Measurements from ENCODE around the gene MICOS13.
"Not testable (repeated sequence)": the region's sequence is repeated elsewhere in the genome, so short reads cannot be mapped to it uniquely, and the experiment has no call there.

Gene MICOS13

GRCh38 chr19:5680437-5681368 lies at the start of gene MICOS13, which contains the start of gene HSD11B1L:
Gene MICOS13 (minus strand): TSS chr19:5680516. CDS start chr19:5680486, 30 bp downstream.
Gene HSD11B1L (plus strand): TSS chr19:5681027. CDS start chr19:5684833, 3,806 bp downstream.
- peak; percentile 92 for DNase-seq

- DNase-seq, result no peak
Observed at GRCh38 chr19:5727453-5728050, 47.2 kb upstream of the MICOS13 start.

DNA sequence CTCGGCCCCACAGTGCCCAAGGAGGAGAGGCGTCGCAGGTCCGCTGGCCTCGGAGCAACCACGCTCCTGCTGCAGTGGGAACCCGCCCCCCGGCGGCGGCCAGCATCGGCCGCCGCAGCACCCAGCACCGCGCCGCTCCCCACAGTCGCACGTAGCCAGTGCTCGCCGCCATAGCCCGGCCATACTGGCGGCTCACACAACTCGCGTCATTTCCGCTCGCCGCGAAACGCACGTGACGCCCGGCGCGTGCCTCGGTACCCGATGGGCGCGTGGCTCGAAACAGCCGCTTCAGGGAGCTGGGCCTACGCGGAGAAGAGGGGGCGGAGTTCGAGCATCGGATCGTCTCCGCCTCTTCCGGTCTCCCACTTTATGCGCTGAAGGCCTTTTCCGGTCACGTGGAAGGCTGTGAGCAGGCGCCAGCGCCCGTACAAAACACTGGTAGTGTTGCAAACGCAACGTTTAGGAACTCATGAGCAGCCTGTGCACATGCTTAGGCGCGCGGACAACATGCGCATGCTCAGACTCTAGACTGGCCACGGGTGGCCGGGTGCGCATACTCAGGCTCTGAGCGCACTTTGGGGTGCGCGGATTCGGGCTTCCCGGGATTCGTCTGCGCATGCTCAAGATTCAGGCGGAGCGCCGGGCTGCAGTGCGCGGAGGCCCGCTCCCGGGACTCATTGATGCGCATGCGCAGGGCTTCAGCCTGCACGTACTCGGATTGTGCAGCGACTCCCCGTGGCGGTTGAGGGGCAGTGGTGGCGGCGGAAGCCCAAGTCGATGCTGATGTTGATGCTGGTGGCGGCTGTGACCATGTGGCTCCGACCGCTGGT lies 39.9 kb upstream of the MICOS13 start, which contains the start of the genes CATSPERD and LONP1:
CATSPERD (plus strand) TSS at position 677 of the 830 bp plus-strand sequence; CDS start at position 778, 101 bp downstream.
LONP1 (minus strand) TSS at position 186 of the 830 bp plus-strand sequence; CDS start at position 172, 14 bp downstream.
- peak; percentile 90 for DNase-seq

DNA sequence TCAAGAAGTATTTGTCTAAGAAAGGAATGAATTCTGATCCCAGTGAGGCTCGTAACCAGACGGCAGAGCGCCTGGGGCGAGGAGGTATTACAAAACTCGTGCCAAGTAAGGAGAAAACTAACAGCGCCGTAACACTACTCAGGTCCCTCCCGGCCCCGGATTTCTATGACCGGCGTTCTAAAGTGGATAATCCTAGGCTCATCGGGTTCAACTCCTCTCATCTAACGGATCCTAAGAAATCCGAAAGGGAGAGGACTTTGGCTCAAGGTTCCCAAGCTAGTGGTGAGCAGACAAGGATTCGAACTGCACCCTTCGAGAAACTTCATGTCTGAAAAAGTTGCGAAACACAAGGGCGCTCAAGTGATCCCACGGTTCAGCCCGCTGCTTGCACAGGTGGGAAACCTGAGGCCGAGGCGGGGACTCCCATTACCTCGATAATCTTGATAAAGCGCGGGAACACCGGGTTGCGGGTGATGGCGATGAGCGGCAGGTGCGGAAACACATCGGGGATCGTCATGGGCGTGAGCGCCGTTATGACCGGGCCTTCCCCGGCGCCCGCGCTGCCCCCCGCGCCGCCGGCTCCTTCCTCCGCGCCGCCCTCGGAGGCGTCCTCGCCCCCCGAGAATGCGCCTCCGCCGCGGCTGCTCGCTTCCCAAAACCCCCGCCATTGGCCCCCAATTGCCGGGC lies 39.1 kb upstream of the MICOS13 start:
- no peak for DNase-seq

DNA sequence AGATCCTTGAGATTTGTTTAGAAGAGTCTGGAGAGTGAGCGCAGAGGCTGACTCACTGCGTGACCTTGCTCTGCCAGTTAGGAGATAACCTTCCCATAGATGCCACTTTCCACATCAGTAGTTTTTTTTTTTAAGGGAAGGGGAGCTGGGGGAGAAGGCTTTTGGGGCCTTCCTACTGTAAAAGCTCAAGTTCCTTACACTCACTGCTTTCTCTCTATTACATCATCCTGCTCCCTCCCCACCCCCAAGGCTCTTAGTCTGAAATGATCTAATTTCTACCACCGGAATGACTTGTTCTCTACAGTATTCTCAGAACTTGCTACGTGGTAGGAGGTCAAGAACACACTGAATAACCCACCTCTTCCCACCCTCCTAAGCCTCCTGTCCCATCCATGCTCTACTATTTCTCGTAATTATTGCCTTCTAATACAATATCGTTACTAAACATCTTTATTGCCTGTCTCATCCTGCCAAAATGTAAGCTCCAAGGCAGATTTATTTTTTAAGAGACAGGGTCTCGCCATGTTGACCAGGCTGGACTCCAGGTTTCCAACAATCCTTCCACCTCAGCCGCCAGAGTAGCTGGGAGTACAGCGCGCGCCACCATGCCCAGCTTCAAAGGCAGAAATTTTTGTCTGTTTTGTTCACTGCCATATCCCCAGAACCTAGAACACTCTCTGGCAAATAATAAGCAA lies 38.4 kb upstream of the MICOS13 start:
- peak; percentile 71 for DNase-seq

- DNase-seq, result no peak
Observed at GRCh38 chr19:5718037-5718578, 37.8 kb upstream of the MICOS13 start.

GRCh38 chr19:5717215-5717935 lies 37.1 kb upstream of the MICOS13 start:
- DNase-seq, result no peak

DNA sequence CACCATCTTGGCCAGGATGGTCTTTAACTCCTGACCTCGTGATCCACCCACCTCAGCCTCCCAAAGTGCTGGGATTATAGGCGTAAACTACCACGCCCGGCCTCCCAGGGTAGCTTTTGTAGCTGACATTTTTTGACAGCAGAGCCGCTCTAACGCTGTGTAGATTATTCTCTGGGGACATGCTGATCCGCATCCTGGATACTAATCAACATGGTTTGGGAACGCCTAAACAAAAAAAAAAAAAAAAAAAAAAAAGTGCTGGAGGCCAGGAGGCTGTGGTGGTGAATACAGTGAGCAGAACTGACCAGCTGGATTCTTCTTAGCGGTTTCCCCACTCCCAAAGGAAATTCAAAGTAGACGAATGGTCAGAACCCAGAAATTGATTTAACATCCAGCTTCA lies 34.5 kb upstream of the MICOS13 start:
- DNase-seq, result no peak

DNA sequence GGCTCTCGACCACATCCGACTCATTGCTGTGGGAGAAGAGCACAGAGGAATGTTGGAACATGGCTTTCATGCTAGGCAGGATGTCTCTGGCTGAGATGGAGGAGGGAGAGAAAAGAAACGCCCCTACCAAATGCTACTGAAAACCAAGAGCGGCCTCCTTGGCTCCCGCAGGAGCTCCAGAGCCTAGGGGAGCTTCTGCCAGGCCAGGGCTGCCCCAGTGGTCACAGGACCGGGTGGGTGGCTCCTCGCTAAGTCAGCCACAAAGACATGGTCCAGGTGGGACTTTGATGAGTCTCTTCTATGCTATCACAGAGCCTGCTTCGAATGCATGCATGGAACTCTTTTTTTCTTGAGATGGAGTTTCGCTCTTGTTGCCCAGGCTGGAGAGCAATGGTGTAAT lies 32.9 kb upstream of the MICOS13 start:
- DNase-seq, result no peak

- no peak for DNase-seq
Observed at GRCh38 chr19:5711713-5712161, 31.4 kb upstream of the MICOS13 start.

DNA sequence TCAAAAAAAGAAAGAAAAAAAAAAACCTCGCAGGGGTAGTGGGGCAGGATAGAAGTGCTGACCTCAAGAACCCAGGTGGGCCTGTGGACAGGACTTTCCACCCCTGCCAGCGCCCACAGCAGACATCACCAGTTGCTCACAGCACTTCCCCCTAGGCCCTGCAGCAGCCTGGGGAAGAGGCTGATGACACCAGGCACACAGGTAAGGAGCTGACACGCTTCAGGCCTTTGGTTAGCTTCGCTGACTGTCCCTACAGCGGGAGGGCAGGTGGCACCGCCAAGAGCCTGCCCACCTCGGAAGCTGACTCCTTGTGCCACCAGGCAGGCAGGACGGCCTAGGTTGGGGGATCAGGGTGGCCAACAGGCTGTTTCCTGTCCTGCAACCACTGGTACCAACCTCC lies 30.7 kb upstream of the MICOS13 start:
- no peak for DNase-seq

DNA sequence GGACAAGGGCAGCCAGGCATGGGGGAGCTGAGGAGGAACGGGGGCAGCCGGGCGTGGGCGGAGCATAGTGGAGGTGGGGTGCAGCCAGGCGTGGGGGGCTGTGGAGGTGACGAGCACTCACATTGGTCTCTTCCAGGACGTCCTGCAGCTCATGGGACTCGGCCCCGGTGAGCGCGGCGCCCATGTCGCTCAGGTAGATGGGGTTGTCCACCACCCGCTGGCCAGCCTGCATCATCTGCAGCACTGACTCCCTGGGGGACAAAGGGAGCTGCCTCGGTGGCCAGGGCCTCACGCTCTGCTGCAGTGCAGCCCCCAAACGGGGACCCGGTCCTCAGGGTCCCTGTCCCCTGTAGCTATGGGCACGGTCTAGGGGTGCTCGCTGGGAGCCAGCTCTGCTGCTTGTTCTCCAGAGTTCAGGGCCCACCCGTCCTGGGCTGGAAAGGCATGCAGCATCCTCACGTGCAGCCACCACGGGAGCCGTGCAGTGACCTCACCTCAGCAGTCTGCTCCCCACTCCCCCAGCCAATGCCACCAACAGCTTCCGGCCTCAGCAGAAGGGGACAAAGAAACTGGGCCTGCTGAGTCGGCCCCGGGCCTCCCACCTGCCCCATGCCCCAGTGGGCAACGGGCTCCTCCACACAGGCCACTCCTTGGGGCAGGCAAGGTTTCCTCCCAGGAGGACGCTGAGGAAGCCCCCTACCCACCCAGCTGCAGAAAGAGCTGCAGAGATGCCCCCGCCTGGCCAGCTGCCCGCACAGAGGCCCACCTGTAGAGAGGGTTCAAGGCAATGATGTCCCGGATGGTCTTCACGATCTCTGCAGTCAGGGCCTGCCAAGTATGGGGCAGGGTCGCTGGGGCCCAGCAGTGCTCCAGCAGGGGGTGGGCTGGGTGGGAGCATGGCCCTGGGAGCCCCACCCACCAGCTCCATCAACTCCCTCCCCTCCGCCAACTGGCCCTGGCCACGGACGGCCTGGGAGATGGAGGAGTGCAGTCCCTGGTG lies 27.6 kb upstream of the MICOS13 start:
- no peak for DNase-seq

DNA sequence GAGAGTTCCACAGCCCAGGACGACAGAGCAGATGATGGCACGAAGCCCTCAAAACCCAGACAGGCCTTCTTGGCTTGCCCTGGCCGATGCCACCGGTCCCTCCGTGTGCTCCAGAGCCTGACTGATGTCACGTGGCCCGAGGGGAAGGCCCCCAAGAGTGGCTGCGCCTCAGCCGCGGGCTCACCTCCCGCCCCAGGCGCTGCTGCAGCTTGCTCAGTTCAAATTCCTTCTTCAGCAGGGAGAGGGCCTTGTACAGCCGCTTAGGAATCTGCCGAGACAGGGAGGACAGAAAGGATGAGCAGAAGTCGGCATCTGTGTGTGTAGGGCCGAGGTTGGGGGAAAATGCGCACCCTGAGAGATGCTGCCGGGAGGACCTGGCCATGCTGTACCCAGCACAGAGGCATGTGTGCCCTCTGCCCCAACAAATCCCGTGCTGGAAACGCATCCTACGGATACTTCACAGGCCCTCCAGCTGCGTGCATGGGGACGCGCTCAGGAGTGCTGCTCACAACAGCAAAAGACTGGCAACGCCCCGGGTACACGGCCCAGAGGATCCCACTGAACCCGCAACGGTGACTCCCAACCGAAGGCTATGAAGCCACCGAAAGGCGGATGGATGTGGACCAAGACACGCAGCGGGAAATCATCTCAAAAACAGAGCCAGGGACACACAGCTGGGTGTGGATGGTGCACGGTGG lies 26.7 kb upstream of the MICOS13 start:
- DNase-seq, result no peak

- no peak for DNase-seq
Observed at GRCh38 chr19:5705552-5705951, 25.2 kb upstream of the MICOS13 start.

- no peak for DNase-seq
Observed at GRCh38 chr19:5703819-5704818, 23.8 kb upstream of the MICOS13 start.

DNA sequence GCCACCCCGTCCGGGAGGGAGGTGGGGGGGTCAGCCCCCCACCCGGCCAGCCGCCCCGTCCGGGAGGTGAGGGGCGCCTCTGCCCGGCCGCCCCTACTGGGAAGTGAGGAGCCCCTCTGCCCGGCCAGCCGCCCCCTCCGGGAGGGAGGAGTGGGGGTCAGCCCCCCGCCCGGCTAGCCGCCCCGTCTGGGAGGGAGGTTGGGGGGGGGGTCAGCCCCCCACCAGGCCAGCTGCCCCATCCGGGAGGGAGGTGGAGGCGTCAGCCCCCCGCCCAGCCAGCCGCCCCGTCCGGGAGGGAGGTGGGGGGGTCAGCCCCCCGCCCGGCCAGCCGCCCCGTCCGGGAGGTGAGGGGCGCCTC lies 21.7 kb upstream of the MICOS13 start:
- DNase-seq, result not testable (repeated sequence)

DNA sequence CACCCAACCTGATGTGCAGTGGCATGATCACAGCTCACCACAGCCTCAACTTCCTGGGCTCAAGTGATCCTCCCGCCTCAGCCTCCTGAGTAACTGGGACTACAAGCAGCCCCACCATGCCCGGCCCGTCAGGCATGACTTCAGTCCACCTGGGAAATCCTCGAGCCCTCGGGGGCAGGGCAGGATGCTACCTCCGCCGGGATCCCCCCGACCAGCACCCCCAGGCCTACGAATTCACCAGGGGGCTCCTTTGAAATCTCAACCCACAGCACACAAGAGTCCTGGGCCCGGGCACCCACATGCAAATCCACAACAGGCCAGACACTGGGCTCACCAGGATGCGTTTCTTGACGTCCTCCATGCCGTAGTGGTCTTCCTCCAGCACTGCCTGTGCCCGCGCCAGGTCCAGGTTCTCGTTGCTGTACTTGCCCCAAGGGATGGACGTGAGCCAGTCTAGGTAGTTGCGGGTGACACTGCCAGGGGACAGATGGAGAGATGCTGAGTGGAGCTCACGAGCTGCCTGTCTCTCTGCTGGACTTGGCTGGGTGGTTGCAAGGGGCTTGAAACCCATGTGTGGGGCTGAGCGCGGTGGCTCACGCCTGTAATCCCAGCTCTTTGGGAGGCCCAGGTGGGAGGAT lies 20.3 kb upstream of the MICOS13 start:
- no peak for DNase-seq

All from SIG-M5 (cell line).